ENCODE data around the gene EGFLAM. TPM values are rescaled to one million over a fixed set of nuclear protein-coding genes. Genes with fewer than 3 reads are reported as not detected.

The EGFLAM gene
- total and polyA plus RNA-seq, 9 of the 15 experiments (the other 6 are each of a cell fraction or from before 2014, with no cell fraction given), result 0.09 to 2.5 (median 1.0) TPM

- TF ChIP-seq SIX5 (IDR thresholded peaks at IDR 0.05; ENCODE audit: borderline replicate concordance in 1 of 2, insufficient read depth in 1 of 2, low read depth in 1 of 2, low read length in 2 of 2), result no peak
Measured at GRCh38 chr5:38506302-38506701, 247.9 kb downstream of the EGFLAM start (continued).

DNA sequence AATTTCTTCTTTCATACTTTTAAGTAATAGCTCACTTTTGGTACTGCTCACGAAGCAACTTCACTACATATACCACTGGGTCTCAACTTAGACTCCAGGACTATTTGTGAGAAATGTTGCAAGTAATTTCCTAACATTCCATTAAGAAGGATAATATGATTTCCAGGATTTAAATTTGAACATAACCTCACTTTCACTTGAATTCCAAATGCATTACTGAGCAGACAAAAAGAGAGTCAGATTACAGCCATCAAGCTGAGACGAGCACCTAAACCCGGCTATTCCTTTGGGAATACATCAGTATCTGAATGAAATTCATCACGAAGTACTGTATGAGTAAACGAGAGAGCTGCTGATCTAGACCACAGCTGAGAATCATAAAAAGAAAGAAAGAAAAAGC lies 250.8 kb downstream of the EGFLAM start:
- H3K4me2 ChIP-seq (ENCODE audit: insufficient read depth, low read length), result no peak overlapping the region
- no peaks in the 10 kb centered on the region for H3K9me1 ChIP-seq (ENCODE audit: control insufficient read depth, insufficient read depth, low read length)
- DNase-seq (ENCODE audit: extremely low read depth in 1 of 4, low spot score in 3 of 4) (no peak), FAIRE-seq (no peak), ATAC-seq (no peak)
- H3K9me3 ChIP-seq (replicated peaks; ENCODE audit: control insufficient read depth, insufficient read depth, low read depth, low read length), result no peaks in the 10 kb centered on the region
- H3K79me2 ChIP-seq (ENCODE audit: control insufficient read depth, insufficient read depth, low read length), result no peaks in the 10 kb centered on the region
- WGBS (ENCODE audit: insufficient coverage, low coverage, missing lambda C conversion rate), result 13% methylated on average over 5 of the region's 5 CpGs
- in situ Hi-C loops (cut with MboI) (no loop called here), intact Hi-C loops (cut with micrococcal nuclease) (no loop called here)
- no peaks in the 10 kb centered on the region for H4K20me1 ChIP-seq (replicated peaks; ENCODE audit: control insufficient read depth, insufficient read depth, low read length)
- no peak overlapping the region for H3K9ac ChIP-seq (ENCODE audit: insufficient read depth in 1 of 2, low read depth in 2 of 2, low read length in 2 of 2)
- no peak overlapping the region for H3K27ac ChIP-seq (ENCODE audit: extremely low read depth, low read depth, low read length)
- no peak overlapping the region for H2AFZ ChIP-seq (ENCODE audit: low read depth, low read length)
- H3K4me3 ChIP-seq, result no peak overlapping the region
- BruUV-seq (replicated peaks), result no TSS peak
- TF ChIP-seq MAFK (IDR thresholded peaks at IDR 0.05; ENCODE audit: low read length), result no peak
- TF ChIP-seq, protein P1, sequence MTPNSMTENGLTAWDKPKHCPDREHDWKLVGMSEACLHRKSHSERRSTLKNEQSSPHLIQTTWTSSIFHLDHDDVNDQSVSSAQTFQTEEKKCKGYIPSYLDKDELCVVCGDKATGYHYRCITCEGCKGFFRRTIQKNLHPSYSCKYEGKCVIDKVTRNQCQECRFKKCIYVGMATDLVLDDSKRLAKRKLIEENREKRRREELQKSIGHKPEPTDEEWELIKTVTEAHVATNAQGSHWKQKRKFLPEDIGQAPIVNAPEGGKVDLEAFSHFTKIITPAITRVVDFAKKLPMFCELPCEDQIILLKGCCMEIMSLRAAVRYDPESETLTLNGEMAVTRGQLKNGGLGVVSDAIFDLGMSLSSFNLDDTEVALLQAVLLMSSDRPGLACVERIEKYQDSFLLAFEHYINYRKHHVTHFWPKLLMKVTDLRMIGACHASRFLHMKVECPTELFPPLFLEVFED (CRISPR knock-in tag; conservative IDR thresholded peaks at IDR 0.05), result no peak
- no peak for TF ChIP-seq ZNF76 (CRISPR knock-in tag; IDR thresholded peaks at IDR 0.05; ENCODE audit: borderline replicate concordance)
- TF ChIP-seq ZNF444 (CRISPR knock-in tag; IDR thresholded peaks at IDR 0.05), result no peak
- no peak for TF ChIP-seq ZNF384 (IDR thresholded peaks at IDR 0.05; ENCODE audit: low read depth, low read length)
- TF ChIP-seq MYNN (IDR thresholded peaks at IDR 0.05), result no peak
- no peak for TF ChIP-seq MYNN (CRISPR knock-in tag; IDR thresholded peaks at IDR 0.05)
- TF ChIP-seq ZBTB7A (IDR thresholded peaks at IDR 0.05; ENCODE audit: borderline replicate concordance, control insufficient read depth, low read depth, low read length), result no peak
- TF ChIP-seq SNRNP70 (optimal IDR thresholded peaks at IDR 0.05; ENCODE audit: low read depth, low read length), result no peak
- TF ChIP-seq, protein P2, sequence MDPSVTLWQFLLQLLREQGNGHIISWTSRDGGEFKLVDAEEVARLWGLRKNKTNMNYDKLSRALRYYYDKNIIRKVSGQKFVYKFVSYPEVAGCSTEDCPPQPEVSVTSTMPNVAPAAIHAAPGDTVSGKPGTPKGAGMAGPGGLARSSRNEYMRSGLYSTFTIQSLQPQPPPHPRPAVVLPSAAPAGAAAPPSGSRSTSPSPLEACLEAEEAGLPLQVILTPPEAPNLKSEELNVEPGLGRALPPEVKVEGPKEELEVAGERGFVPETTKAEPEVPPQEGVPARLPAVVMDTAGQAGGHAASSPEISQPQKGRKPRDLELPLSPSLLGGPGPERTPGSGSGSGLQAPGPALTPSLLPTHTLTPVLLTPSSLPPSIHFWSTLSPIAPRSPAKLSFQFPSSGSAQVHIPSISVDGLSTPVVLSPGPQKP (CRISPR knock-in tag; IDR thresholded peaks at IDR 0.05), result no peak
- ChIA-PET POLR2A (no interaction called here), CTCF (ENCODE audit: low intra/inter-chr PET ratio) (no interaction called here)
- no peaks in the 10 kb centered on the region for H3K36me3 ChIP-seq (ENCODE audit: control insufficient read depth, insufficient read depth, low read length)
- no peaks in the 10 kb centered on the region for H3K27me3 ChIP-seq (ENCODE audit: control insufficient read depth in 2 of 2, insufficient read depth in 2 of 2, low read length in 2 of 2)
- H3K4me1 ChIP-seq (replicated peaks in 1 of 2; ENCODE audit: control insufficient read depth in 2 of 2, insufficient read depth in 2 of 2, low read length in 2 of 2), result no peaks in the 10 kb centered on the region

Small RNA genes lying within 50 kb of the gene (small RNA-seq; reads per million reads assigned to genes)
- gene AC091839.1, result not detected

Data from K562 (cell line).